Measurements from ENCODE around the gene SLC1A7. TPM values are rescaled to one million over a fixed set of nuclear protein-coding genes. Genes with fewer than 3 reads are reported as not detected.

The SLC1A7 gene
- total RNA-seq, 2 experiments from 2014 or later = not detected

DNA sequence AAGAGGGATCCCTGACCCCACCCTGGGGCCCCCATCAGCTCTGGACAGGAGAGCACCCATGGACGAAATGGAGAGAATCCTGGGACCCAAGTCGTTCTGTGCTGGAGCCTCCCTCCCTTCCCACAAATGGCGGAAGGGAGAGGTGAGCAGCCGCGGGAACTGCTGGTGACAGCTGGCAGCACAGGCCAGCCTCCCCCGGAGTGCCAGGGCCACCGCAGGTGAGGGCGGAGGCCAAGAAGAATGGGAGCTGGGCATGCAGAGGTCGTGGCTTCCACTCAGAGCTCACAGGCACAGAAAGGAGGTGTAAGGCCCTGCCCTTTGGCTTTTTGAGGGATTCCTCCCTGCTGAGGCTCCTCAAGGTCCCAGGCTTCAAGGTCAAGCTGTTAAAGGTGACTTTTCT is 24.6 kb downstream of the SLC1A7 start:
- ChIA-PET CTCF (no interaction called here), POLR2A (no interaction called here)
- intact Hi-C loops (cut with micrococcal nuclease) = no loop called here

GRCh38 chr1:53116933-53117600 is 25.4 kb downstream of the SLC1A7 start:
- H3K4me3 Mint-ChIP-seq = no peak overlapping the region
- H3K27me3 Mint-ChIP-seq = peaks cover 12% of the 10 kb centered on the region
- peaks cover 2% of the 10 kb centered on the region for H3K9me3 Mint-ChIP-seq
- H3K27ac Mint-ChIP-seq = no peak overlapping the region
- intact Hi-C loops (cut with micrococcal nuclease) = no loop called here
- DNase-seq = no peak
- no peaks in the 10 kb centered on the region for H3K4me1 Mint-ChIP-seq (ENCODE audit: low read depth)
- CTCF ChIA-PET = no interaction called here
- H3K36me3 Mint-ChIP-seq = no peaks in the 10 kb centered on the region
- POLR2A ChIA-PET = no interaction called here

More for the DNA sequence above, 24.6 kb downstream of the SLC1A7 start:
- H3K27ac Mint-ChIP-seq = no peak overlapping the region
- no peaks in the 10 kb centered on the region for H3K36me3 Mint-ChIP-seq
- peaks cover 12% of the 10 kb centered on the region for H3K27me3 Mint-ChIP-seq
- H3K4me3 Mint-ChIP-seq = no peak overlapping the region
- no peaks in the 10 kb centered on the region for H3K4me1 Mint-ChIP-seq (ENCODE audit: low read depth)
- H3K9me3 Mint-ChIP-seq = no peaks in the 10 kb centered on the region
- no peak for DNase-seq

DNA sequence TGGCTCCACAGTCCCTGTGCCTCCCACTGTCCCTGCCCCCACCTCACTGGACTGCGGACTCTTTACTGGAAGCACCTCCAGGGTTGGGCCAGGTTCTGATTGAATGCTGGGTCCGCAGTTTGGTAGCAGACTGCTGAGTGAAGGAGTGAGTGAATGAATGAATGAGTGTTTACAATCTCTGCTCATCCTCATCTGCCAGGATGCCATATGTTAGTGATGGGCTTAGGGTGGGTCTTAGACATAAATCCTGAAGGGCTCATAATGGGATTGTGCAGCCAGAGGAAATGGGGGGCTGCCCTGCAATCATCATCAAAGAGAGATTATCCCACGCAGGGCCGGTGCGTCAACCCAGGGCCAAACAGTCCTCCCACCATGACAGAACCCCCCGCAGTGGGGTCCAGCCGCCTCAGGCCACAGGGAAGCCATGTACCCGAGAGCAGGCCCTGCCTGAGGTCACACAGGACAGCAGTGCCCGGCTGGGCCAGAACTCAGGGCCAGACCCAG is 26.1 kb downstream of the SLC1A7 start:
- ChIA-PET CTCF (no interaction called here), POLR2A (no interaction called here)
- Mint-ChIP-seq H3K27ac (no peak overlapping the region), H3K9me3 (peaks cover 2% of the 10 kb centered on the region), H3K4me3 (no peak overlapping the region), H3K27me3 (peaks cover 12% of the 10 kb centered on the region), H3K4me1 (ENCODE audit: low read depth) (peaks cover 2% of the 10 kb centered on the region), H3K36me3 (no peaks in the 10 kb centered on the region)
- intact Hi-C loops (cut with micrococcal nuclease) = no loop called here
- no peak for DNase-seq

DNA sequence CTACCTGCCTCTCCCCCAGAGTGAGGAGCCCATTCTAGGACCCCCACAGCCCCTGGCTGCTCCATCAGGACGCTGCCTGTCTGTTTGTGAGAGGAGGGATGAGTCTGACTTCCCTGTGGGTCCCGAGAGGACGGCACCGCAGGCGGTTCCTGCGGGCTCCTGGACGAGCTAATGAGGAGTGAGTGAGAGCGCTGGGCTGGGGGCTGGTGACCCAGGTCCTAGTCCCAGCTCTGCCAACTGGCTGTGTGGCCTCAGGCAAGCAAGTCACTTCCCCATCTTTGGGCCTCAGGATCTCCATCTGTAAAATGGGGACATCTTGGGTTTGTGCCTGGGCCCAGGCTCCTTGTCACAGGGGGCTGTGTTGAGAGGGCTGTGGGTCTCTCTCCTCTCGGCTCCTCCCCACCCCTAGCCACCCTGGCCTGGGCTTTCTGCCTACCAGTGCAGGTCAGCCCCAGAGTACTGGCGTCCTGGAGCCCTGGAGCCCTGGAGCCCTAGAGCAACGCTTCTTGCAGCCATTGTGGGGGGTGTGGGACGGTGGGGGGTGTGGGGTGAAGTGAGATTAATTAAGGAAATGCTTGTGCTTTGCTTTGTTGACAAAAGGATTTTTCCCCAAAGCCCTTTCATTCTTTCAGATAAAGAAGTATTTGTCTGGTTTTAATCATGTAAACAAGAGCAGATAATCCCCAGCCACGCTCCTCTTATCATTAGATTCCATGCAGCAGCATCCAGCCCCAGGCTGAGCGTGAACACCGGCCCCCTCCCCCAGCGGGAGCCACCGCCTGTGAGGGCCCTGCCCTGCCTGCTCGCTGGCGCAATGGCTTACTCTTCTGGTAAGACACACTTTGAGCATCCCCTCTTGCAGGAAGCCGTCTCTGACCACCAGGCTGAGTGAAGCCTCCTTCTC is 26.8 kb downstream of the SLC1A7 start:
- H3K4me1 Mint-ChIP-seq (ENCODE audit: low read depth) = peaks cover 9% of the 10 kb centered on the region
- ChIA-PET POLR2A (no interaction called here), CTCF (no interaction called here)

GRCh38 chr1:53114581-53115400 is 27.6 kb downstream of the SLC1A7 start:
- intact Hi-C loops (cut with micrococcal nuclease) = no loop called here
- CTCF ChIA-PET = no interaction called here
- no peak for DNase-seq
- Mint-ChIP-seq H3K27me3 (peaks cover 4% of the 10 kb centered on the region), H3K27ac (no peak overlapping the region), H3K36me3 (no peaks in the 10 kb centered on the region), H3K9me3 (peaks cover 2% of the 10 kb centered on the region), H3K4me1 (ENCODE audit: low read depth) (peaks cover 12% of the 10 kb centered on the region), H3K4me3 (no peak overlapping the region)
- POLR2A ChIA-PET = no interaction called here

More for the DNA sequence above, 26.8 kb downstream of the SLC1A7 start:
- no peak overlapping the region for H3K4me3 Mint-ChIP-seq
- no peak overlapping the region for H3K27ac Mint-ChIP-seq
- H3K36me3 Mint-ChIP-seq = no peaks in the 10 kb centered on the region
- H3K9me3 Mint-ChIP-seq = peaks cover 2% of the 10 kb centered on the region
- no peak for DNase-seq
- peaks cover 7% of the 10 kb centered on the region for H3K27me3 Mint-ChIP-seq
- intact Hi-C loops (cut with micrococcal nuclease) = no loop called here

DNA sequence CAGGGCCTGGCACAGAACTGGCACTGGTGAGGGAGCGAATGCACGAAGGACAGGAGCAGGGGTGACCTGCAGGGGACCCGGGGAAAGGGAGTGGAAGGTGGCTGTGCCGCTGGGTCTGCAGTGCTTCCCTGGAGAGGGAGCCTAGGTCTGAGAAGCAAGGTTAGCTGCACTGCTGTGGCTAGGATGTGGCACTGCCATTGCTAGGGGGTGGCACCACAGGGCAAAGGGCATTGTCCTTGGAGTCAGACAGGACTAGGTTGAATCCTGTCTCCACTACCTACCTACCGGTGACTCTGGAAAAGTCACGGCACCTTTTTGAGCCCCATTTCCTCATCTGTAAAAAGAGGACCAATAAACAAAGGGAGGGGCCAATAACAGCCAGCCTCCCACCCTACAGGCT is 28.3 kb downstream of the SLC1A7 start:
- DNase-seq = no peak
- peaks cover 2% of the 10 kb centered on the region for H3K9me3 Mint-ChIP-seq
- H3K4me3 Mint-ChIP-seq = no peak overlapping the region
- intact Hi-C loops (cut with micrococcal nuclease) = no loop called here
- no peaks in the 10 kb centered on the region for H3K36me3 Mint-ChIP-seq
- ChIA-PET POLR2A (no interaction called here), CTCF (no interaction called here)
- peaks cover 12% of the 10 kb centered on the region for H3K4me1 Mint-ChIP-seq (ENCODE audit: low read depth)
- peaks cover 6% of the 10 kb centered on the region for H3K27me3 Mint-ChIP-seq
- H3K27ac Mint-ChIP-seq = no peak overlapping the region

DNA sequence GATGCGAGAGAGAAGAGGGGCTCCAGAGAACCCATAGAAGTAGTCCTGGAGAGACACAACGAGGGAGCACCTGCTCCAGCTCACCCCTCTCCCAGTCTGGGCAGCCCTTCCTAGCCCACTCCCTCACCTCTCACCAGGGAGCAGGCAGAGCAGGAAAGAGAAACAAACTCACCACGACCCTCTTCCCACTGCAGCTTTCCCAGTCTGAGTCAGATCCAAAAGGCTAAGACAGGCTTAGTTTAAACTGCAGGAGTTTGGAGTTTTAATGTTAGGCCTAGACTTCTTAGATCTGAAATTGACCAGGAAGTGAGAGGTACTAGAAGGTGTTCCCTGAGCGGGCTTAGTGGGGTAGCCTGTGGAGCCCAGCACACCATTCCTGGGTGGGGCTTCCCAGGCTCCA is 29.6 kb downstream of the SLC1A7 start:
- no peak overlapping the region for H3K4me3 Mint-ChIP-seq
- DNase-seq = no peak
- H3K27ac Mint-ChIP-seq = no peak overlapping the region
- ChIA-PET POLR2A (no interaction called here), CTCF (no interaction called here)
- no peaks in the 10 kb centered on the region for H3K36me3 Mint-ChIP-seq
- peaks cover 10% of the 10 kb centered on the region for H3K27me3 Mint-ChIP-seq
- peaks cover 15% of the 10 kb centered on the region for H3K4me1 Mint-ChIP-seq (ENCODE audit: low read depth)
- intact Hi-C loops (cut with micrococcal nuclease) = no loop called here
- peaks cover 2% of the 10 kb centered on the region for H3K9me3 Mint-ChIP-seq

DNA sequence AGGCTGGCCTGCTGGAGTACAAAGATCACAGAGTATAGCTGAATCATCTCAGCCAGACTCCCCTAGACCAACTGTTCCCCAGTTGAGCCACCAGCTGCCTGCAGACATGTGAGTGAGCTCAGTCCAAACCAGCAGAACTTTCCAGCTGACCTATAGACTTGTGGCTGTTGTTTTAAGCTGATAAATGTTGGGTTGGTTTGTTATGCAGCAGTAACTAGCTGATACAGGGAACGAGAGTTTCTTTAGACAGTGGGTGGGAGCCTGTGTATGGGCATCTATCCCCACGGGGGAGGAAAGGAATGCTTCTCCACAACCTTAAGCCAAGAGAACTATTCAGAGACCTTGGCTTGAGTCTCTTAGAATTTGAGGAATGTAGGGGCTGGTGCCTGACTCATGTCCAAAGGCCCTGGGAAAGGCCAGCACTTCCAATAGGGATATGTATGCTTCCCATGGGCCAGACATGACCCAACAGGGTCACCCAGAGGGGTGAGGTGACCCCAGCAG is 30.1 kb downstream of the SLC1A7 start:
- Mint-ChIP-seq H3K27ac (no peak overlapping the region), H3K4me1 (ENCODE audit: low read depth) (peaks cover 19% of the 10 kb centered on the region), H3K9me3 (peaks cover 2% of the 10 kb centered on the region), H3K27me3 (peaks cover 10% of the 10 kb centered on the region), H3K36me3 (no peaks in the 10 kb centered on the region), H3K4me3 (no peak overlapping the region)
- ChIA-PET CTCF (interaction anchor here (1.3 kb wide), 1 partner anchor 70 kb away, joined by 4 read pairs; no protein-coding TSS in a partner anchor), POLR2A (no interaction called here)
- intact Hi-C loops (cut with micrococcal nuclease) = no loop called here
- DNase-seq = no peak

GRCh38 chr1:53111693-53112092 is 30.7 kb downstream of the SLC1A7 start:
- peaks cover 6% of the 10 kb centered on the region for H3K27me3 Mint-ChIP-seq
- no peak for DNase-seq
- H3K4me1 Mint-ChIP-seq (ENCODE audit: low read depth) = peaks cover 19% of the 10 kb centered on the region
- intact Hi-C loops (cut with micrococcal nuclease) = no loop called here
- POLR2A ChIA-PET = no interaction called here
- no peaks in the 10 kb centered on the region for H3K36me3 Mint-ChIP-seq
- H3K9me3 Mint-ChIP-seq = peaks cover 2% of the 10 kb centered on the region
- CTCF ChIA-PET = interaction anchor here (1.0 to 1.3 kb wide), 2 partner anchors 69 to 71 kb away, joined by 3 to 4 read pairs; no protein-coding TSS in a partner anchor
- no peak overlapping the region for H3K4me3 Mint-ChIP-seq
- H3K27ac Mint-ChIP-seq = no peak overlapping the region

DNA sequence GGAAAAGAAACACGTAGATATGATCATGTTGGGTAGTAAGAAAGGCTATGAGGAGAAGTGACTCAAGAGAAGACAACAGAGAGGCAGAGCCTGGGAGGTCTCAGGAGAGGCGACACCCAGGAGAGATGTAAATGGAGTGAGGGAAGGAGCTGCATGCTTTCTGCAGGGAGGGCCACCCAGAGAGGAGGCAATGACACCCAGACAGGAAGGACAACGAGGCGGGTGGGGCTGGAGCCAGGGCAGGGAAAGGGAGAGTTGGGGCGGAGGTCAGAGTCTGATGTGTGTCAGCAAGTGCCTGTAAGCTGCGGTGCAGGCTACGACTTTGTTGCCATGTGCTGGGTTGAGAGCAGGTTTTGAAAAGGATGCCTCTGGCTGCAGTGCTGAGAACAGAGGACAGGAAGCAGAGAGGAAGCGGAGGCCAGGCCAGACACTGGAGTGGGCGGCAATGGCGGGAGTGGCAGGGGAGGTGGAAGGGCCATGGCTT is 31.3 kb downstream of the SLC1A7 start:
- ChIA-PET POLR2A (no interaction called here), CTCF (interaction anchor here (1.0 to 1.3 kb wide), 2 partner anchors 70 to 71 kb away, joined by 3 to 4 read pairs; no protein-coding TSS in a partner anchor)
- H3K4me3 Mint-ChIP-seq = no peak overlapping the region

GRCh38 chr1:53110370-53111072 is 31.9 kb downstream of the SLC1A7 start:
- Mint-ChIP-seq H3K4me3 (no peak overlapping the region), H3K27ac (no peak overlapping the region), H3K4me1 (ENCODE audit: low read depth) (peaks cover 19% of the 10 kb centered on the region), H3K9me3 (peaks cover 2% of the 10 kb centered on the region), H3K27me3 (peaks cover 9% of the 10 kb centered on the region), H3K36me3 (no peaks in the 10 kb centered on the region)
- peak; percentile 48 for DNase-seq
- POLR2A ChIA-PET = no interaction called here
- CTCF ChIA-PET = no interaction called here
- intact Hi-C loops (cut with micrococcal nuclease) = no loop called here

More for the DNA sequence above, 31.3 kb downstream of the SLC1A7 start:
- no peaks in the 10 kb centered on the region for H3K36me3 Mint-ChIP-seq
- intact Hi-C loops (cut with micrococcal nuclease) = no loop called here
- no peak overlapping the region for H3K27ac Mint-ChIP-seq
- H3K9me3 Mint-ChIP-seq = peaks cover 2% of the 10 kb centered on the region
- DNase-seq = peak; percentile 27
- H3K4me1 Mint-ChIP-seq (ENCODE audit: low read depth) = peaks cover 19% of the 10 kb centered on the region
- H3K27me3 Mint-ChIP-seq = peaks cover 6% of the 10 kb centered on the region

Data from activated CD4-positive, alpha-beta memory T cell treated with anti-CD3 and anti-CD28 coated beads for 36 hours (primary cell).